SK-N-SH treated with all-trans-retinoic acid at 6 μM for 48 hours (cell line): Measurements from ENCODE around the gene AQP10.
"Not testable (repeated sequence)": the region's sequence is repeated elsewhere in the genome, so short reads cannot be mapped to it uniquely, and the experiment has no call there.

Experiments used
- ATAC-seq: fragments of 200-7000 bp; cut with Tn5 transposase; 3 replicates; pipeline ENCODE4 v1.9.1; 2020; ENCODE audit warnings: mild to moderate bottlenecking, moderate library complexity
- ARNTL ChIP-seq: fragments of 450-650 bp; formaldehyde crosslinking; IDR thresholded peaks from 2 replicates; pipeline ENCODE4 v1.5.0; 2020; ENCODE audit warnings: low read depth, mild to moderate bottlenecking, moderate library complexity, borderline replicate concordance
- BACH2 ChIP-seq: fragments of 250-450 bp; sonication (Bioruptor Pico); IDR thresholded peaks from 2 replicates; pipeline ENCODE4 v1.9.0; 2021; ENCODE audit warnings: mild to moderate bottlenecking, borderline replicate concordance
- CSDC2 ChIP-seq: fragments of 250-450 bp; sonication (Bioruptor Pico); IDR thresholded peaks from 2 replicates; pipeline ENCODE4 v1.5.0; 2020; ENCODE audit warnings: mild to moderate bottlenecking, moderate library complexity
- CSRNP3 ChIP-seq: fragments of 250-450 bp; sonication (Bioruptor Pico); IDR thresholded peaks from 2 replicates; pipeline ENCODE4 v1.5.1; 2021; ENCODE audit warnings: mild to moderate bottlenecking, moderate library complexity
- ESRRG ChIP-seq: fragments of 250-450 bp; sonication (Bioruptor Pico); IDR thresholded peaks from 2 replicates; pipeline ENCODE4 v1.6.1; 2021; ENCODE audit warnings: mild to moderate bottlenecking
- GLIS3 ChIP-seq: fragments of 250-450 bp; sonication (Bioruptor Pico); IDR thresholded peaks from 2 replicates; pipeline ENCODE4 v1.5.0; 2020; ENCODE audit warnings: mild to moderate bottlenecking, moderate library complexity
- ISL1 ChIP-seq: fragments of 250-450 bp; sonication (Bioruptor Pico); IDR thresholded peaks from 2 replicates; pipeline ENCODE4 v2.1.2; 2022; ENCODE audit warnings: mild to moderate bottlenecking, moderate library complexity
- OSR1 ChIP-seq: fragments of 250-450 bp; sonication (Bioruptor Pico); IDR thresholded peaks from 2 replicates; pipeline ENCODE4 v1.8.0; 2022; ENCODE audit warnings: moderate library complexity, mild to moderate bottlenecking, inconsistent platforms
- PATZ1 ChIP-seq: fragments of 250-450 bp; sonication (Bioruptor Pico); IDR thresholded peaks from 2 replicates; pipeline ENCODE4 v1.8.0; 2020; ENCODE audit warnings: mild to moderate bottlenecking, moderate library complexity, borderline replicate concordance
- PPARA ChIP-seq: fragments of 250-450 bp; sonication (Bioruptor Pico); IDR thresholded peaks from 2 replicates; pipeline ENCODE4 v1.5.0; 2020; ENCODE audit warnings: mild to moderate bottlenecking, borderline replicate concordance
- RARB ChIP-seq: fragments of 250-450 bp; sonication (Bioruptor Pico); IDR thresholded peaks from 2 replicates; pipeline ENCODE4 v1.8.0; 2021; ENCODE audit warnings: mild to moderate bottlenecking, moderate library complexity
- SNAI2 ChIP-seq: fragments of 250-450 bp; sonication (Bioruptor Pico); IDR thresholded peaks from 2 replicates; pipeline ENCODE4 v1.5.0; 2020; ENCODE audit warnings: mild to moderate bottlenecking, moderate library complexity
- TCF4 ChIP-seq: fragments of 250-450 bp; sonication (Bioruptor Pico); IDR thresholded peaks from 2 replicates; pipeline ENCODE4 v1.8.0; 2021; ENCODE audit warnings: mild to moderate bottlenecking, moderate library complexity, borderline replicate concordance
- TOX ChIP-seq: fragments of 250-450 bp; sonication (Bioruptor Pico); IDR thresholded peaks from 2 replicates; pipeline ENCODE4 v1.8.0; 2021; ENCODE audit warnings: mild to moderate bottlenecking, moderate library complexity, borderline replicate concordance
- TSHZ2 ChIP-seq: fragments of 250-450 bp; sonication (Bioruptor Pico); IDR thresholded peaks from 2 replicates; pipeline ENCODE4 v1.5.0; 2020; ENCODE audit warnings: mild to moderate bottlenecking, moderate library complexity
- ZC3H10 ChIP-seq: fragments of 250-450 bp; sonication (Bioruptor Pico); IDR thresholded peaks from 2 replicates; pipeline ENCODE4 v1.5.1; 2021; ENCODE audit warnings: mild to moderate bottlenecking, moderate library complexity
- ZFP3 ChIP-seq: fragments of 250-450 bp; sonication (Bioruptor Pico); IDR thresholded peaks from 2 replicates; pipeline ENCODE4 v1.5.0; 2020; ENCODE audit warnings: mild to moderate bottlenecking, moderate library complexity
- ZFP30 ChIP-seq: fragments of 450-650 bp; formaldehyde crosslinking; IDR thresholded peaks from 2 replicates; pipeline ENCODE4 v1.5.0; 2022; ENCODE audit warnings: mild to moderate bottlenecking, moderate library complexity
- ZNF565 ChIP-seq: fragments of 450-650 bp; formaldehyde crosslinking; conservative IDR thresholded peaks from 2 replicates; pipeline ENCODE4 v1.5.0; 2020; ENCODE audit warnings: low read depth, mild to moderate bottlenecking, moderate library complexity
- ZNF70 ChIP-seq: fragments of 450-650 bp; formaldehyde crosslinking; IDR thresholded peaks from 2 replicates; pipeline ENCODE4 v1.5.0; 2020; ENCODE audit warnings: mild to moderate bottlenecking, moderate library complexity
- ZNF8 ChIP-seq: fragments of 450-650 bp; formaldehyde crosslinking; IDR thresholded peaks from 2 replicates; pipeline ENCODE4 v1.5.0; 2020; ENCODE audit warnings: mild to moderate bottlenecking, moderate library complexity

AQP10 gene

GRCh38 chr1:154316704-154317103 is 4.2 kb upstream of the AQP10 start:
- TF ChIP-seq CSRNP3 (no peak), RARB (CRISPR knock-in tag) (no peak), SNAI2 (CRISPR knock-in tag) (no peak), ARNTL (CRISPR knock-in tag) (no peak), ISL1 (CRISPR knock-in tag) (no peak), BACH2 (CRISPR knock-in tag) (no peak), TSHZ2 (CRISPR knock-in tag) (no peak), PATZ1 (CRISPR knock-in tag) (no peak), ZNF70 (CRISPR knock-in tag) (no peak), TOX (CRISPR knock-in tag) (no peak), ZFP30 (CRISPR knock-in tag) (no peak), CSDC2 (no peak)
- no peak for ATAC-seq

- ATAC-seq: 0 out of 3 replicates have a peak, but pooled peaks have one; percentile 19
- TF ChIP-seq ESRRG (CRISPR knock-in tag): no peak
- no peak for TF ChIP-seq ZNF70 (CRISPR knock-in tag)
- TF ChIP-seq ZFP30 (CRISPR knock-in tag): no peak
- TF ChIP-seq ZFP3 (CRISPR knock-in tag): no peak
- TF ChIP-seq PATZ1 (CRISPR knock-in tag): no peak
- no peak for TF ChIP-seq TCF4 (CRISPR knock-in tag)
- no peak for TF ChIP-seq PPARA
- no peak for TF ChIP-seq OSR1
- no peak for TF ChIP-seq GLIS3 (CRISPR knock-in tag)
- no peak for TF ChIP-seq SNAI2 (CRISPR knock-in tag)
- TF ChIP-seq RARB (CRISPR knock-in tag): no peak
These were observed 2.5 kb upstream of the AQP10 start for GRCh38 chr1:154318386-154318785.

GRCh38 chr1:154321609-154321934 is 679 bp downstream of the AQP10 start:
- not testable (repeated sequence) for ATAC-seq

GRCh38 chr1:154323493-154323892 is 2.6 kb downstream of the AQP10 start:
- TF ChIP-seq ZC3H10 (CRISPR knock-in tag) (no peak), ZNF8 (no peak), ZNF565 (CRISPR knock-in tag) (no peak), TCF4 (CRISPR knock-in tag) (no peak), PATZ1 (CRISPR knock-in tag) (no peak), SNAI2 (CRISPR knock-in tag) (no peak), PPARA (no peak), CSRNP3 (no peak), RARB (CRISPR knock-in tag) (no peak), ZFP3 (CRISPR knock-in tag) (no peak), OSR1 (no peak), CSDC2 (no peak), ESRRG (CRISPR knock-in tag) (no peak), ISL1 (CRISPR knock-in tag) (no peak), GLIS3 (CRISPR knock-in tag) (no peak), BACH2 (CRISPR knock-in tag) (no peak)
- ATAC-seq: no peak
